ENCODE data around the gene SLF1. TPM values are rescaled to one million over a fixed set of nuclear protein-coding genes. Genes with fewer than 3 reads are reported as not detected.

Gene SLF1
- total RNA-seq, 6 experiments from 2014 or later: 3.3 to 6.6 (median 5.0) TPM

GRCh38 chr5:94640176-94640575 is 21.7 kb downstream of the SLF1 start:
- no peak for TF ChIP-seq CTCF (IDR thresholded peaks at IDR 0.05)
- peaks cover 61% of the 10 kb centered on the region for H3K36me3 Mint-ChIP-seq (ENCODE audit: low read depth)
- H3K27ac Mint-ChIP-seq: no peak overlapping the region

GRCh38 chr5:94645053-94645452 is 26.6 kb downstream of the SLF1 start:
- Mint-ChIP-seq H3K4me1 (ENCODE audit: low read depth) (no peaks in the 10 kb centered on the region), H3K36me3 (ENCODE audit: low read depth) (peaks cover 20% of the 10 kb centered on the region), H3K27ac (no peak overlapping the region), H3K9me3 (peaks cover 13% of the 10 kb centered on the region), H3K27me3 (ENCODE audit: insufficient read depth) (no peaks in the 10 kb centered on the region; the same call in 1 of the 2 replicates), H3K4me3 (no peak overlapping the region)
- TF ChIP-seq CTCF (IDR thresholded peaks at IDR 0.05): no peak
- DNase-seq: no peak

More at GRCh38 chr5:94640176-94640575, 21.7 kb downstream of the SLF1 start:
- Mint-ChIP-seq H3K4me1 (ENCODE audit: low read depth) (no peaks in the 10 kb centered on the region), H3K4me3 (no peak overlapping the region), H3K27me3 (ENCODE audit: insufficient read depth) (no peaks in the 10 kb centered on the region; the same call in 1 of the 2 replicates), H3K9me3 (peaks cover 30% of the 10 kb centered on the region)
- no peak for DNase-seq

- H3K27me3 Mint-ChIP-seq (ENCODE audit: insufficient read depth): no peaks in the 10 kb centered on the region; the same call in 1 of the 2 replicates
- H3K9me3 Mint-ChIP-seq: no peaks in the 10 kb centered on the region
- DNase-seq: no peak
- no peak overlapping the region for H3K27ac Mint-ChIP-seq
- no peak overlapping the region for H3K4me3 Mint-ChIP-seq
- H3K4me1 Mint-ChIP-seq (ENCODE audit: low read depth): no peaks in the 10 kb centered on the region
- no peak for TF ChIP-seq CTCF (IDR thresholded peaks at IDR 0.05)
- H3K36me3 Mint-ChIP-seq (ENCODE audit: low read depth): peaks cover 2% of the 10 kb centered on the region
Observed at GRCh38 chr5:94646758-94647157, 28.3 kb downstream of the SLF1 start.

- Mint-ChIP-seq H3K4me3 (no peak overlapping the region), H3K9me3 (peaks cover under 1% of the 10 kb centered on the region), H3K27me3 (ENCODE audit: insufficient read depth) (peaks cover 2% of the 10 kb centered on the region; the same call in 1 of the 2 replicates), H3K36me3 (ENCODE audit: low read depth) (peaks cover 18% of the 10 kb centered on the region), H3K27ac (no peak overlapping the region), H3K4me1 (ENCODE audit: low read depth) (no peaks in the 10 kb centered on the region)
- DNase-seq: no peak
- TF ChIP-seq CTCF (IDR thresholded peaks at IDR 0.05): no peak
Observed at GRCh38 chr5:94649874-94650273, 31.4 kb downstream of the SLF1 start.

GRCh38 chr5:94658272-94658671 is 39.8 kb downstream of the SLF1 start:
- H3K36me3 Mint-ChIP-seq (ENCODE audit: low read depth): peaks cover 62% of the 10 kb centered on the region
- H3K4me3 Mint-ChIP-seq: no peak overlapping the region
- no peak overlapping the region for H3K27ac Mint-ChIP-seq
- H3K27me3 Mint-ChIP-seq (ENCODE audit: insufficient read depth): no peaks in the 10 kb centered on the region
- no peaks in the 10 kb centered on the region for H3K4me1 Mint-ChIP-seq (ENCODE audit: low read depth)
- no peak for DNase-seq
- TF ChIP-seq CTCF (IDR thresholded peaks at IDR 0.05): no peak
- peaks cover 34% of the 10 kb centered on the region for H3K9me3 Mint-ChIP-seq

GRCh38 chr5:94660506-94660905 is 42.0 kb downstream of the SLF1 start:
- peaks cover 42% of the 10 kb centered on the region for H3K36me3 Mint-ChIP-seq (ENCODE audit: low read depth)
- peaks cover 27% of the 10 kb centered on the region for H3K9me3 Mint-ChIP-seq
- DNase-seq: no peak
- H3K27ac Mint-ChIP-seq: no peak overlapping the region
- H3K4me1 Mint-ChIP-seq (ENCODE audit: low read depth): no peaks in the 10 kb centered on the region
- H3K27me3 Mint-ChIP-seq (ENCODE audit: insufficient read depth): no peaks in the 10 kb centered on the region
- TF ChIP-seq CTCF (IDR thresholded peaks at IDR 0.05): no peak
- no peak overlapping the region for H3K4me3 Mint-ChIP-seq
